BLaER1 (cell line): Measurements from ENCODE around the gene KYNU.

Source experiments
- H3K27ac ChIP-seq: shearing (Covaris generic); formaldehyde crosslinking; 2 replicates; pipeline ENCODE4 v1.8.1; 2022
- H3K27me3 ChIP-seq: shearing (Covaris generic); formaldehyde crosslinking; 2 replicates; pipeline ENCODE4 v1.8.1; 2022
- H3K36me3 ChIP-seq: shearing (Covaris generic); formaldehyde crosslinking; 2 replicates; pipeline ENCODE4 v1.8.1; 2022
- H3K4me1 ChIP-seq: shearing (Covaris generic); formaldehyde crosslinking; 2 replicates; pipeline ENCODE4 v1.8.1; 2022
- H3K4me2 ChIP-seq: shearing (Covaris generic); formaldehyde crosslinking; 2 replicates; pipeline ENCODE4 v1.8.1; 2022
- H3K4me3 ChIP-seq: shearing (Covaris generic); formaldehyde crosslinking; 2 replicates; pipeline ENCODE4 v1.8.1; 2022
- H3K9ac ChIP-seq: shearing (Covaris generic); formaldehyde crosslinking; 2 replicates; pipeline ENCODE4 v1.8.1; 2022
- H3K9me3 ChIP-seq: shearing (Covaris generic); formaldehyde crosslinking; 2 replicates; pipeline ENCODE4 v1.8.1; 2022
- H4K20me1 ChIP-seq: shearing (Covaris generic); formaldehyde crosslinking; 2 replicates; pipeline ENCODE4 v1.8.1; 2022
- Cebpa-rat ChIP-seq: shearing (Covaris generic); IDR thresholded peaks from 2 replicates; pipeline ENCODE4 v1.8.1; 2022

KYNU gene

GRCh38 chr2:142869461-142870106 is 7.9 kb upstream of the KYNU start:
- Histone ChIP-seq H3K4me3 (no peak overlapping the region), H3K9ac (no peak overlapping the region), H3K4me1 (peaks cover 7% of the 10 kb centered on the region; the same call in 1 of the 2 replicates), H4K20me1 (no peaks in the 10 kb centered on the region), H3K27ac (no peak overlapping the region), H3K9me3 (no peaks in the 10 kb centered on the region), H3K36me3 (no peaks in the 10 kb centered on the region), H3K4me2 (no peak overlapping the region), H3K27me3 (no peaks in the 10 kb centered on the region)
- TF ChIP-seq Cebpa-rat = no peak

- Histone ChIP-seq H3K9me3 (no peaks in the 10 kb centered on the region), H4K20me1 (no peaks in the 10 kb centered on the region), H3K9ac (no peak overlapping the region), H3K27me3 (no peaks in the 10 kb centered on the region), H3K36me3 (no peaks in the 10 kb centered on the region), H3K27ac (no peak overlapping the region), H3K4me1 (peaks cover 7% of the 10 kb centered on the region; the same call in 1 of the 2 replicates), H3K4me3 (no peak overlapping the region), H3K4me2 (no peak overlapping the region)
- TF ChIP-seq Cebpa-rat = no peak
Measured at GRCh38 chr2:142870526-142870925, 6.9 kb upstream of the KYNU start.

DNA sequence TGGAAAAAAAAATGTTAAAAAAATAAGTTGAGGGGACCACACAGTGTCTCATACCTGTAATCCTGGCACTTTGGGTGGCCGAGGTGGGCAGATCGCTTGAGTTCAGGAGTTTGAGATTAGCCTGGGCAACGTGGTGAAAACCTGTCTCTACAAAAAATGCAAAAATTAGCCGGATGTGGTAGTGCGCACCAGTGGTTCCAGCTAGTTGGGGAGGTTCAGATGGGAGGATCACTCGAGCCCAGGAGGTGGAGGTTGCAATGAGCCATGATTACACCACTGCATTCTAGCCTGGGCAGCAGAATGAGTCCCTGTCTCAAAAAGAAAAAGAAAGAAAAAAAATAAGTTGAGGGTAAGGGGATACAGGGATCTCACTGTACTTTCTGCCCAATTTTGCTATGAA is 6.1 kb upstream of the KYNU start:
- H3K9ac ChIP-seq = no peak overlapping the region
- H3K4me3 ChIP-seq = no peak overlapping the region
- H3K9me3 ChIP-seq = no peaks in the 10 kb centered on the region
- no peak overlapping the region for H3K4me2 ChIP-seq
- no peaks in the 10 kb centered on the region for H3K36me3 ChIP-seq
- no peaks in the 10 kb centered on the region for H3K27me3 ChIP-seq
- H3K27ac ChIP-seq = no peak overlapping the region
- peaks cover 7% of the 10 kb centered on the region; the same call in 1 of the 2 replicates for H3K4me1 ChIP-seq
- no peak for TF ChIP-seq Cebpa-rat
- no peaks in the 10 kb centered on the region for H4K20me1 ChIP-seq

DNA sequence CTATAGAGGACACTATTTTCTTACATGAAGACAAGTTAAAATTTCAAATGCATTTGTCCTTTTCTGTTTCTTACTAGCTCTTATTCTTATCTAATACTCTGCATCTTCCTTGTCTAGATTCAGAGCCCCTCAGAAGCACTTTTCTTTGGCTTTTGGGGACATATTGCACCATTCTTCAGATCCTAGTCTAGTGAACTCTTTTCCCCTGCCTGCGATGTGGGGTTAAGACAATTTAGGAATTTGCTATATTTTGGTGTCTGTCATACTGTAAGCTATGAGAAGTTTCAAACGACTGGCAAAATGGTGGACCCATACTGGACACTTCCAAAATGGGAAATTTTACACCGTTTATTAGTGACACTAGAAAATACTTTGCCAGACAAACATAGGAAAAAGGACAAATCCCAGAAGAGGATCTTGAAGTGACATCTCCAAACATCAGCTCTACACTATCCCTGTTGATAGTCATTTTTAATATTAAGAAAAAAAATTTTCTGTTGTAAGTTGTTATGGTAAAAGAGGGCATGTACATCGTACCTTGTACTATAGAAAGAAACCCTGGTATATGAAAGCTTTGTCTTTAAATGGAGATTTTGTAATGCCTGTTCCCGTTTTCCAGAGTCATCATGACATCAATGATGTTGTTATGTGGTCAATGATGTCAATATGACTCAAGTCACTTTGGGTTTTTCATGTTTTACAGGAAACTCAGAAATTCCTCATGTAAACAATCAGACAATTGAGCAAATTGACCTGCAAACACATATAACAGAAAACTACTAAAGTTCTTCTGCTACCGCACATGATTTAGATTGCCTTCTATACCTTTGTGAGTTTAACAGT is 4.4 kb upstream of the KYNU start:
- TF ChIP-seq Cebpa-rat = no peak
- Histone ChIP-seq H3K9ac (no peak overlapping the region), H3K27me3 (no peaks in the 10 kb centered on the region), H3K27ac (no peak overlapping the region), H3K4me3 (no peak overlapping the region), H4K20me1 (no peaks in the 10 kb centered on the region), H3K4me2 (no peak overlapping the region), H3K4me1 (peaks cover 7% of the 10 kb centered on the region; the same call in 1 of the 2 replicates), H3K9me3 (no peaks in the 10 kb centered on the region), H3K36me3 (no peaks in the 10 kb centered on the region)

- no peaks in the 10 kb centered on the region for H4K20me1 ChIP-seq
- H3K27me3 ChIP-seq = no peaks in the 10 kb centered on the region
- H3K4me1 ChIP-seq = peaks cover 7% of the 10 kb centered on the region; the same call in 1 of the 2 replicates
- H3K9ac ChIP-seq = no peak overlapping the region
- H3K36me3 ChIP-seq = no peaks in the 10 kb centered on the region
- no peaks in the 10 kb centered on the region for H3K9me3 ChIP-seq
- no peak for TF ChIP-seq Cebpa-rat
- H3K4me3 ChIP-seq = no peak overlapping the region
- peak overlapping the region; percentile 26; the same call in 1 of the 2 replicates for H3K4me2 ChIP-seq
- H3K27ac ChIP-seq = no peak overlapping the region
Measured at GRCh38 chr2:142873831-142874287, 3.6 kb upstream of the KYNU start.

- peaks cover 7% of the 10 kb centered on the region; the same call in 1 of the 2 replicates for H3K4me1 ChIP-seq
- H3K27ac ChIP-seq = no peak overlapping the region
- H3K27me3 ChIP-seq = no peaks in the 10 kb centered on the region
- H4K20me1 ChIP-seq = no peaks in the 10 kb centered on the region
- peak overlapping the region; percentile 26; the same call in 1 of the 2 replicates for H3K4me2 ChIP-seq
- H3K9me3 ChIP-seq = no peaks in the 10 kb centered on the region
- H3K36me3 ChIP-seq = no peaks in the 10 kb centered on the region
- no peak for TF ChIP-seq Cebpa-rat
- H3K4me3 ChIP-seq = no peak overlapping the region
- no peak overlapping the region for H3K9ac ChIP-seq
Measured at GRCh38 chr2:142874293-142874814, 3.1 kb upstream of the KYNU start.

- H4K20me1 ChIP-seq = no peaks in the 10 kb centered on the region
- H3K4me3 ChIP-seq = no peak overlapping the region
- H3K9me3 ChIP-seq = no peaks in the 10 kb centered on the region
- no peaks in the 10 kb centered on the region for H3K36me3 ChIP-seq
- H3K27ac ChIP-seq = no peak overlapping the region
- no peak overlapping the region for H3K9ac ChIP-seq
- no peak for TF ChIP-seq Cebpa-rat
- H3K4me1 ChIP-seq = peaks cover 7% of the 10 kb centered on the region; the same call in 1 of the 2 replicates
- no peak overlapping the region for H3K4me2 ChIP-seq
- no peaks in the 10 kb centered on the region for H3K27me3 ChIP-seq
Measured at GRCh38 chr2:142875010-142875409, 2.5 kb upstream of the KYNU start.

DNA sequence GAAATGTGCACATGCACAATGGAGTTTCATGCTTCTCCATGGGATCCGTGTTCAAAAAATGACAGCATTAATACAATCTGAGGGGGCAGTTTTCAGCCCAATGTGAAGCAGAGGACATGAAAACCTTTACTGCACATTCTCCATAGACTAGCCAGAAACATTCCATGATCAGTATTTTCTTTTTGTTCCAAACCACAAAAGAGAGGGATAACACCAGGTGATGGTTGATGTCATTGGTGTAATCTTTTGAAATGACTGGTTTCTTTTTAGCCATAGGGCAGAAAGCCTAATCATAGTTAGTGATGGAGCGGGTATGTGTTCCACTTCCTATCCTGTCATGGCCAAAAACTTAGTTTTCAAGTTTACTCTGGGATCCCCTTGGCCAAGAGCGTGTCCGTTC is 1.8 kb upstream of the KYNU start:
- Histone ChIP-seq H3K27ac (no peak overlapping the region), H3K36me3 (no peaks in the 10 kb centered on the region), H4K20me1 (no peaks in the 10 kb centered on the region), H3K27me3 (no peaks in the 10 kb centered on the region), H3K4me3 (no peak overlapping the region), H3K9ac (no peak overlapping the region), H3K4me1 (peaks cover 7% of the 10 kb centered on the region; the same call in 1 of the 2 replicates), H3K9me3 (no peaks in the 10 kb centered on the region), H3K4me2 (no peak overlapping the region)
- no peak for TF ChIP-seq Cebpa-rat

DNA sequence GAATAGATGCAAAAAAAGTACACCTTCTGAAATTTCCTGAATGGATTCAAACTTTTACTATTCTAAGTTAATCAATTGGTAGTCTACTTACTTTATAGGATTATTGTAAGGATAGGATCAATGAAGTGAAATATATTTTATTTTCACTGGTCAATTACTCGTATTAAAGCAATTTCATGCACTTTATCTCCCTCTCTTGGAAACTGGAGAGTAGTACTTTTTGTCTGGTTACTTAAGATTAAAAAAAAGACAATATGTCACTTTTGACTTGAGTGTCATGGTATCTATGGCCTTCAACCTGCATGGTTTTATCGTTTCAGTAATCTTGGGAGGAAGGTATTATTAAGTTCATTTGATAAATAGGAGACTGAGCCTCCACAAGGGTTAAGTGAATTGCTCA is 1.0 kb upstream of the KYNU start:
- H4K20me1 ChIP-seq = no peaks in the 10 kb centered on the region
- H3K36me3 ChIP-seq = no peaks in the 10 kb centered on the region
- TF ChIP-seq Cebpa-rat = no peak
- H3K9ac ChIP-seq = no peak overlapping the region
- no peak overlapping the region for H3K4me3 ChIP-seq
- H3K27me3 ChIP-seq = no peaks in the 10 kb centered on the region
- peaks cover 7% of the 10 kb centered on the region; the same call in 1 of the 2 replicates for H3K4me1 ChIP-seq
- no peaks in the 10 kb centered on the region for H3K9me3 ChIP-seq
- H3K4me2 ChIP-seq = no peak overlapping the region
- no peak overlapping the region for H3K27ac ChIP-seq
